SK-N-SH (cell line): ENCODE data around the gene ASCC1. TPM values are rescaled to one million over a fixed set of nuclear protein-coding genes. Genes with fewer than 3 reads are reported as not detected.

ENCODE experiments used
- CTCF ChIA-PET: fragments of 300-600, 350-600 bp; formaldehyde crosslinking; extraction: SDS; loops from one replicate; lab custom pipeline; 2021; lab: Yijun Ruan, JAX
- POLR2A ChIA-PET: fragments of 350-600 bp; sonication (Branson Sonifier 250); formaldehyde crosslinking; extraction: SDS; loops from one replicate; lab custom pipeline; 2020; ENCODE audit warnings: antibody characterized with exemption, inconsistent platforms; lab: Yijun Ruan, JAX
- DNase-seq: peaks from one replicate; pipeline ENCODE4 v3.0.0; 2012
- H2AFZ ChIP-seq: fragments of 200-600 bp; sonication (generic); 2 replicates; pipeline ENCODE4 v1.8.1; 2016; ENCODE audit warnings: antibody characterized with exemption, mild to moderate bottlenecking, low read depth
- H3F3A ChIP-seq: fragments of 200-600 bp; sonication (generic); replicated peaks from 2 replicates; pipeline ENCODE3; 2016; ENCODE audit warnings: antibody characterized with exemption, mild to moderate bottlenecking; ENCODE audit not compliant: insufficient read depth
- H3K27ac ChIP-seq, 2 experiments: fragments of 200-500 bp in 1 of 2; fragments of 200-600 bp in 1 of 2; sonication (Bioruptor generic) in 1 of 2; sonication (generic), shearing (Covaris generic) in 1 of 2; 2 replicates each; pipeline versions ENCODE4 v1.5.1 to v1.6.1; 2014 to 2016; ENCODE audit warnings: low read depth in 2 of 2, inconsistent platforms in 1 of 2, low read length in 1 of 2, mild to moderate bottlenecking in 1 of 2, mixed read lengths in 1 of 2
- H3K27me3 ChIP-seq: fragments of 200-600 bp; sonication (generic), shearing (Covaris generic); 2 replicates; pipeline ENCODE4 v1.6.1; 2016; ENCODE audit warnings: mixed run types; ENCODE audit not compliant: insufficient read depth
- H3K36me3 ChIP-seq, 2 experiments: fragments of 200-500 bp in 1 of 2; fragments of 200-600 bp in 1 of 2; sonication (Bioruptor generic) in 1 of 2; sonication (generic) in 1 of 2; replicated peaks in 1 of 2; 2 replicates each; pipeline versions ENCODE3 to v1.5.1; 2014 to 2016; ENCODE audit warnings: low read length in 1 of 2, mild to moderate bottlenecking in 1 of 2; ENCODE audit not compliant: insufficient read depth in 2 of 2, control insufficient read depth in 1 of 2
- H3K4me1 ChIP-seq, 2 experiments: fragments of 200-500 bp in 1 of 2; fragments of 200-600 bp in 1 of 2; sonication (Bioruptor generic) in 1 of 2; sonication (generic), shearing (Covaris generic) in 1 of 2; 2 replicates each; pipeline versions ENCODE4 v1.5.1 to v1.6.1; 2014 to 2016; ENCODE audit warnings: low read depth in 1 of 2, low read length in 1 of 2, mixed run types in 1 of 2; ENCODE audit not compliant: insufficient read depth in 2 of 2, control insufficient read depth in 1 of 2
- H3K4me2 ChIP-seq: fragments of 200-600 bp; sonication (generic), shearing (Covaris generic); 2 replicates; pipeline ENCODE4 v1.6.1; 2017; ENCODE audit warnings: mixed run types
- H3K4me3 ChIP-seq, 2 experiments: fragments of 200-500 bp in 1 of 2; fragments of 200-600 bp in 1 of 2; sonication (Bioruptor generic) in 1 of 2; sonication (generic), shearing (Covaris generic) in 1 of 2; 2 replicates each; pipeline versions ENCODE4 v1.5.1 to v1.8.1; 2014 to 2016; ENCODE audit warnings: low read depth in 2 of 2, inconsistent platforms in 1 of 2, low read length in 1 of 2, mild to moderate bottlenecking in 1 of 2, mixed read lengths in 1 of 2, moderate library complexity in 1 of 2
- H3K79me2 ChIP-seq: fragments of 200-600 bp; sonication (generic); 2 replicates; pipeline ENCODE4 v1.8.1; 2017; ENCODE audit warnings: mild to moderate bottlenecking; ENCODE audit not compliant: insufficient read depth
- H3K9ac ChIP-seq: fragments of 200-600 bp; sonication (generic); 2 replicates; pipeline ENCODE4 v1.6.1; 2017; ENCODE audit warnings: mixed run types
- H3K9me2 ChIP-seq: fragments of 200-600 bp; sonication (generic); 2 replicates; pipeline ENCODE4 v1.6.1; 2017; ENCODE audit warnings: mixed run types
- H3K9me3 ChIP-seq: fragments of 200-600 bp; sonication (generic); 2 replicates; pipeline ENCODE4 v1.6.1; 2017; ENCODE audit warnings: mixed run types, mild to moderate bottlenecking, moderate library complexity
- H4K20me1 ChIP-seq: fragments of 200-600 bp; sonication (generic); 2 replicates; pipeline ENCODE4 v1.6.1; 2017; ENCODE audit warnings: mild to moderate bottlenecking, mixed run types; ENCODE audit not compliant: insufficient read depth
- FOSL2 ChIP-seq: IDR thresholded peaks from 2 replicates; pipeline ENCODE4 v1.4.0; 2012; ENCODE audit warnings: low read depth, mild to moderate bottlenecking, moderate library complexity, borderline replicate concordance
- FOXJ3 ChIP-seq: sonication (generic); formaldehyde crosslinking; IDR thresholded peaks from 2 replicates; pipeline ENCODE4 v1.5.1; 2020; ENCODE audit warnings: mild to moderate bottlenecking, missing genetic modification reagents
- FOXM1 ChIP-seq: IDR thresholded peaks from 2 replicates; pipeline ENCODE4 v1.4.0; 2012; ENCODE audit warnings: low read depth, mild to moderate bottlenecking
- MEF2A ChIP-seq: IDR thresholded peaks from 2 replicates; pipeline ENCODE4 v1.4.0; 2012; ENCODE audit warnings: low read depth, borderline replicate concordance
- MXI1 ChIP-seq: IDR thresholded peaks from 2 replicates; pipeline ENCODE4 v1.6.1; 2012; ENCODE audit warnings: mild to moderate bottlenecking, low read depth, low read length, improper control_type of control experiment
- RXRA ChIP-seq: IDR thresholded peaks from 2 replicates; pipeline ENCODE4 v1.4.0; 2012; ENCODE audit warnings: low read depth, mild to moderate bottlenecking, borderline replicate concordance
- TAF1 ChIP-seq: IDR thresholded peaks from 2 replicates; pipeline ENCODE4 v1.6.1; 2012; ENCODE audit warnings: low read depth, mild to moderate bottlenecking, low read length, moderate library complexity, borderline replicate concordance
- TCF12 ChIP-seq: IDR thresholded peaks from 2 replicates; pipeline ENCODE4 v1.4.0; 2012
- TEAD4 ChIP-seq: IDR thresholded peaks from 2 replicates; pipeline ENCODE4 v1.4.0; 2012; ENCODE audit warnings: mild to moderate bottlenecking, borderline replicate concordance; ENCODE audit not compliant: insufficient read depth
- YY1 ChIP-seq: IDR thresholded peaks from 2 replicates; pipeline ENCODE4 v1.4.0; 2012; ENCODE audit warnings: low read depth, mild to moderate bottlenecking
- WGBS: methylation state at CpG from one replicate; pipeline ENCODE4 v1.1.6; 2017; ENCODE audit warnings: low lambda C conversion rate; 5-methylcytosine and 5-hydroxymethylcytosine counted together
- polyA plus RNA-seq, 3 experiments: library from polyadenylated mRNA; depleted of rRNA; stranded (reverse); fragments of >200 nt; gene quantifications; 2 replicates each; pipeline ENCODE4 v1.2.3, GENCODE V29; 2012
- TF ChIP-seq, protein P1 (sequence below): IDR thresholded peaks from 2 replicates; pipeline ENCODE4 v1.4.0; 2012; ENCODE audit warnings: low read depth, borderline replicate concordance
- TF ChIP-seq, protein P2 (sequence below): IDR thresholded peaks from 2 replicates; pipeline ENCODE4 v1.6.1; 2012; ENCODE audit warnings: mild to moderate bottlenecking, low read depth, low read length, moderate library complexity
- TF ChIP-seq, protein P3 (sequence below): IDR thresholded peaks from 2 replicates; pipeline ENCODE4; 2012
- TF ChIP-seq, protein P4 (sequence below): IDR thresholded peaks from 2 replicates; pipeline ENCODE4 v1.4.0; 2012; ENCODE audit warnings: low read depth, borderline replicate concordance

Gene ASCC1
- polyA plus RNA-seq, 1 of the 3 experiments (the other 2 are of a cell fraction), result 15.0 TPM

DNA sequence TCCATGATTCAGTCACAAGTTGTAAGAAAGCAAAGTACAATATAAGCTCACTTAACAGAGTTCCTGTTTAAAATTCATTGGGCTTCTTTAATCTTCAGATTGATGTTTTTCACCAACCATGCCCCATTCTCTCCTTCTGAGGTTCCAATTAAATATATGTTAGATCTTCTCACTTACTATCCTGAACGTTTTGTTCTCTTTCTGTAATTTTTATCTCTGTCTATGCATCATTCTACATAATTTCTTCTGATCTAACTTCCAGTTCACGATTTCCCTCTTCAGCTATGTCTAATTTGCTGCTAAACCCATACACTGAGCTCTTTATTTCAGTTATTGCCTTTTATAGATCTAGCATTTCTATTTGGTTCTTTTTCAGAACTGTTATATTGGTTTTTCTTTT is 99.7 kb downstream of the ASCC1 start:
- H3K4me1 ChIP-seq, result no peaks in the 10 kb centered on the region
- TF ChIP-seq FOSL2, result no peak
- TF ChIP-seq TCF12, result no peak
- TF ChIP-seq, protein P1, sequence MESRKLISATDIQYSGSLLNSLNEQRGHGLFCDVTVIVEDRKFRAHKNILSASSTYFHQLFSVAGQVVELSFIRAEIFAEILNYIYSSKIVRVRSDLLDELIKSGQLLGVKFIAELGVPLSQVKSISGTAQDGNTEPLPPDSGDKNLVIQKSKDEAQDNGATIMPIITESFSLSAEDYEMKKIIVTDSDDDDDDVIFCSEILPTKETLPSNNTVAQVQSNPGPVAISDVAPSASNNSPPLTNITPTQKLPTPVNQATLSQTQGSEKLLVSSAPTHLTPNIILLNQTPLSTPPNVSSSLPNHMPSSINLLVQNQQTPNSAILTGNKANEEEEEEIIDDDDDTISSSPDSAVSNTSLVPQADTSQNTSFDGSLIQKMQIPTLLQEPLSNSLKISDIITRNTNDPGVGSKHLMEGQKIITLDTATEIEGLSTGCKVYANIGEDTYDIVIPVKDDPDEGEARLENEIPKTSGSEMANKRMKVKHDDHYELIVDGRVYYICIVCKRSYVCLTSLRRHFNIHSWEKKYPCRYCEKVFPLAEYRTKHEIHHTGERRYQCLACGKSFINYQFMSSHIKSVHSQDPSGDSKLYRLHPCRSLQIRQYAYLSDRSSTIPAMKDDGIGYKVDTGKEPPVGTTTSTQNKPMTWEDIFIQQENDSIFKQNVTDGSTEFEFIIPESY, result no peak
- DNase-seq, result no peak
- 85% methylated on average over 2 of the region's 2 CpGs for WGBS
- no peak overlapping the region for H2AFZ ChIP-seq
- no peaks in the 10 kb centered on the region for H4K20me1 ChIP-seq
- no peaks in the 10 kb centered on the region for H3K9me3 ChIP-seq
- POLR2A ChIA-PET, result no interaction called here
- H3K79me2 ChIP-seq, result no peaks in the 10 kb centered on the region
- H3K9me2 ChIP-seq, result no peaks in the 10 kb centered on the region
- H3K27ac ChIP-seq, result no peak overlapping the region
- peaks cover 2 to 27% of the 10 kb centered on the region in 2 experiments for H3K36me3 ChIP-seq
- no peak overlapping the region for H3K9ac ChIP-seq
- CTCF ChIA-PET, result interaction anchor here (1.3 to 2.4 kb wide), 3 partner anchors 9 to 24 kb away, joined by 3 to 8 read pairs (median 4); no protein-coding TSS in a partner anchor
- H3K27me3 ChIP-seq, result no peaks in the 10 kb centered on the region
- H3F3A ChIP-seq, result no peaks in the 10 kb centered on the region
- H3K4me2 ChIP-seq, result no peak overlapping the region
- H3K4me3 ChIP-seq, result no peak overlapping the region

DNA sequence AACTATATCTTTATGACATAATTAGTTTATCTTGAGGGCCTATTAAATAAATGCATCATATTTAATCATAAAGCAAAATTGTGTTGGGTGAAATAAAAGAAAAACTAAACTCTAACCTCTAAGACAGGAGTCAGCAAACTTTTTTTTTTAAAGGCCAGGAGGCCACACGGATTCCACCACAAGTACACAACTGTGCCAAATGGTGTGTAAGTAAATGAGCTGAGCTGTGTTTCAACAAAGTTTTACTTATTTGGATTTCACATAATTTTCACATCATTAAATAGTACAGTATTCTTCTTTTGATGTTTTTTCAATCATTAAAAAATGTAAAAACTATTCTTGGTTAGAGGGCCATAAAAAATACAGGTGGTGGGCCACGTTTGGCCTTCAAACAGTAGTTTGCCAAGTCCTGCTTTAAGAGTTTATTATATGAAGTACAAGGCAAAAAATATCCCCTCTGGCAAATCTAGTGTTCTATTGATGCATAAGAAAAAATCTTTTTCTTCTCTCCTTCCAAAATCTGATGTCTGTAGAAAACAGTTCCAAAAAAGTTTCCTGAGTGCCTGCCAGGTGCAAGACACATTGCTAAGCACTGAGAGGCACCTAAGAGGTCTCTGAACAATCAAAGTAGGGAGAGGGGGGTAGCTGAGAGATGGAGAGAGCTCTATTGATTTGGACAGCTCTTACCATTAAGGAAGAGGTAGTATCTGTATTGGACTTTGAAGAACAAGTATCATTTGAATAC is 101.2 kb downstream of the ASCC1 start:
- CTCF ChIA-PET, result interaction anchor here (1.5 to 2.4 kb wide), 2 partner anchors 7 to 11 kb away, joined by 4 to 8 read pairs; no protein-coding TSS in a partner anchor
- POLR2A ChIA-PET, result no interaction called here
- no peaks in the 10 kb centered on the region for H3K27me3 ChIP-seq

More for the DNA sequence above, 101.2 kb downstream of the ASCC1 start:
- H3K9me3 ChIP-seq, result no peaks in the 10 kb centered on the region
- H3K9ac ChIP-seq, result no peak overlapping the region
- H3K36me3 ChIP-seq, result peaks cover 2 to 23% of the 10 kb centered on the region in 2 experiments
- peaks cover 0 to 4% of the 10 kb centered on the region in 2 experiments; a peak in 2 of 4 replicates for H3K4me1 ChIP-seq
- H2AFZ ChIP-seq, result no peak overlapping the region
- H3K4me2 ChIP-seq, result no peak overlapping the region
- WGBS, result 86% methylated on average over 2 of the region's 2 CpGs
- H3K9me2 ChIP-seq, result no peaks in the 10 kb centered on the region
- H3K79me2 ChIP-seq, result no peaks in the 10 kb centered on the region
- no peak for TF ChIP-seq TEAD4
- no peak for TF ChIP-seq MXI1
- TF ChIP-seq MEF2A, result no peak
- no peak for TF ChIP-seq TAF1
- TF ChIP-seq, protein P2, sequence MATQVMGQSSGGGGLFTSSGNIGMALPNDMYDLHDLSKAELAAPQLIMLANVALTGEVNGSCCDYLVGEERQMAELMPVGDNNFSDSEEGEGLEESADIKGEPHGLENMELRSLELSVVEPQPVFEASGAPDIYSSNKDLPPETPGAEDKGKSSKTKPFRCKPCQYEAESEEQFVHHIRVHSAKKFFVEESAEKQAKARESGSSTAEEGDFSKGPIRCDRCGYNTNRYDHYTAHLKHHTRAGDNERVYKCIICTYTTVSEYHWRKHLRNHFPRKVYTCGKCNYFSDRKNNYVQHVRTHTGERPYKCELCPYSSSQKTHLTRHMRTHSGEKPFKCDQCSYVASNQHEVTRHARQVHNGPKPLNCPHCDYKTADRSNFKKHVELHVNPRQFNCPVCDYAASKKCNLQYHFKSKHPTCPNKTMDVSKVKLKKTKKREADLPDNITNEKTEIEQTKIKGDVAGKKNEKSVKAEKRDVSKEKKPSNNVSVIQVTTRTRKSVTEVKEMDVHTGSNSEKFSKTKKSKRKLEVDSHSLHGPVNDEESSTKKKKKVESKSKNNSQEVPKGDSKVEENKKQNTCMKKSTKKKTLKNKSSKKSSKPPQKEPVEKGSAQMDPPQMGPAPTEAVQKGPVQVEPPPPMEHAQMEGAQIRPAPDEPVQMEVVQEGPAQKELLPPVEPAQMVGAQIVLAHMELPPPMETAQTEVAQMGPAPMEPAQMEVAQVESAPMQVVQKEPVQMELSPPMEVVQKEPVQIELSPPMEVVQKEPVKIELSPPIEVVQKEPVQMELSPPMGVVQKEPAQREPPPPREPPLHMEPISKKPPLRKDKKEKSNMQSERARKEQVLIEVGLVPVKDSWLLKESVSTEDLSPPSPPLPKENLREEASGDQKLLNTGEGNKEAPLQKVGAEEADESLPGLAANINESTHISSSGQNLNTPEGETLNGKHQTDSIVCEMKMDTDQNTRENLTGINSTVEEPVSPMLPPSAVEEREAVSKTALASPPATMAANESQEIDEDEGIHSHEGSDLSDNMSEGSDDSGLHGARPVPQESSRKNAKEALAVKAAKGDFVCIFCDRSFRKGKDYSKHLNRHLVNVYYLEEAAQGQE, result no peak
- no peak for TF ChIP-seq FOXJ3 (CRISPR knock-in tag)
- TF ChIP-seq RXRA, result no peak
- TF ChIP-seq, protein P3, sequence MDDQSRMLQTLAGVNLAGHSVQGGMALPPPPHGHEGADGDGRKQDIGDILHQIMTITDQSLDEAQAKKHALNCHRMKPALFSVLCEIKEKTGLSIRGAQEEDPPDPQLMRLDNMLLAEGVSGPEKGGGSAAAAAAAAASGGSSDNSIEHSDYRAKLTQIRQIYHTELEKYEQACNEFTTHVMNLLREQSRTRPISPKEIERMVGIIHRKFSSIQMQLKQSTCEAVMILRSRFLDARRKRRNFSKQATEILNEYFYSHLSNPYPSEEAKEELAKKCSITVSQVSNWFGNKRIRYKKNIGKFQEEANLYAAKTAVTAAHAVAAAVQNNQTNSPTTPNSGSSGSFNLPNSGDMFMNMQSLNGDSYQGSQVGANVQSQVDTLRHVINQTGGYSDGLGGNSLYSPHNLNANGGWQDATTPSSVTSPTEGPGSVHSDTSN, result no peak
- TF ChIP-seq FOXM1, result no peak
- no peak for TF ChIP-seq YY1
- TF ChIP-seq TCF12, result no peak
- TF ChIP-seq, protein P4, sequence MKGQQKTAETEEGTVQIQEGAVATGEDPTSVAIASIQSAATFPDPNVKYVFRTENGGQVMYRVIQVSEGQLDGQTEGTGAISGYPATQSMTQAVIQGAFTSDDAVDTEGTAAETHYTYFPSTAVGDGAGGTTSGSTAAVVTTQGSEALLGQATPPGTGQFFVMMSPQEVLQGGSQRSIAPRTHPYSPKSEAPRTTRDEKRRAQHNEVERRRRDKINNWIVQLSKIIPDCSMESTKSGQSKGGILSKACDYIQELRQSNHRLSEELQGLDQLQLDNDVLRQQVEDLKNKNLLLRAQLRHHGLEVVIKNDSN, result no peak
- H3F3A ChIP-seq, result no peaks in the 10 kb centered on the region
- H3K4me3 ChIP-seq, result no peak overlapping the region
- H3K27ac ChIP-seq, result no peak overlapping the region
- no peak for DNase-seq
- H4K20me1 ChIP-seq, result no peaks in the 10 kb centered on the region
